ENCODE data around the gene RELCH.
A peak's percentile ranks its signal among the peaks of the same experiment; 100 is the strongest.
"Not testable (repeated sequence)": the region's sequence is repeated elsewhere in the genome, so short reads cannot be mapped to it uniquely, and the experiment has no call there.

The RELCH gene, protein sequence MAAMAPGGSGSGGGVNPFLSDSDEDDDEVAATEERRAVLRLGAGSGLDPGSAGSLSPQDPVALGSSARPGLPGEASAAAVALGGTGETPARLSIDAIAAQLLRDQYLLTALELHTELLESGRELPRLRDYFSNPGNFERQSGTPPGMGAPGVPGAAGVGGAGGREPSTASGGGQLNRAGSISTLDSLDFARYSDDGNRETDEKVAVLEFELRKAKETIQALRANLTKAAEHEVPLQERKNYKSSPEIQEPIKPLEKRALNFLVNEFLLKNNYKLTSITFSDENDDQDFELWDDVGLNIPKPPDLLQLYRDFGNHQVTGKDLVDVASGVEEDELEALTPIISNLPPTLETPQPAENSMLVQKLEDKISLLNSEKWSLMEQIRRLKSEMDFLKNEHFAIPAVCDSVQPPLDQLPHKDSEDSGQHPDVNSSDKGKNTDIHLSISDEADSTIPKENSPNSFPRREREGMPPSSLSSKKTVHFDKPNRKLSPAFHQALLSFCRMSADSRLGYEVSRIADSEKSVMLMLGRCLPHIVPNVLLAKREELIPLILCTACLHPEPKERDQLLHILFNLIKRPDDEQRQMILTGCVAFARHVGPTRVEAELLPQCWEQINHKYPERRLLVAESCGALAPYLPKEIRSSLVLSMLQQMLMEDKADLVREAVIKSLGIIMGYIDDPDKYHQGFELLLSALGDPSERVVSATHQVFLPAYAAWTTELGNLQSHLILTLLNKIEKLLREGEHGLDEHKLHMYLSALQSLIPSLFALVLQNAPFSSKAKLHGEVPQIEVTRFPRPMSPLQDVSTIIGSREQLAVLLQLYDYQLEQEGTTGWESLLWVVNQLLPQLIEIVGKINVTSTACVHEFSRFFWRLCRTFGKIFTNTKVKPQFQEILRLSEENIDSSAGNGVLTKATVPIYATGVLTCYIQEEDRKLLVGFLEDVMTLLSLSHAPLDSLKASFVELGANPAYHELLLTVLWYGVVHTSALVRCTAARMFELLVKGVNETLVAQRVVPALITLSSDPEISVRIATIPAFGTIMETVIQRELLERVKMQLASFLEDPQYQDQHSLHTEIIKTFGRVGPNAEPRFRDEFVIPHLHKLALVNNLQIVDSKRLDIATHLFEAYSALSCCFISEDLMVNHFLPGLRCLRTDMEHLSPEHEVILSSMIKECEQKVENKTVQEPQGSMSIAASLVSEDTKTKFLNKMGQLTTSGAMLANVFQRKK

DNA sequence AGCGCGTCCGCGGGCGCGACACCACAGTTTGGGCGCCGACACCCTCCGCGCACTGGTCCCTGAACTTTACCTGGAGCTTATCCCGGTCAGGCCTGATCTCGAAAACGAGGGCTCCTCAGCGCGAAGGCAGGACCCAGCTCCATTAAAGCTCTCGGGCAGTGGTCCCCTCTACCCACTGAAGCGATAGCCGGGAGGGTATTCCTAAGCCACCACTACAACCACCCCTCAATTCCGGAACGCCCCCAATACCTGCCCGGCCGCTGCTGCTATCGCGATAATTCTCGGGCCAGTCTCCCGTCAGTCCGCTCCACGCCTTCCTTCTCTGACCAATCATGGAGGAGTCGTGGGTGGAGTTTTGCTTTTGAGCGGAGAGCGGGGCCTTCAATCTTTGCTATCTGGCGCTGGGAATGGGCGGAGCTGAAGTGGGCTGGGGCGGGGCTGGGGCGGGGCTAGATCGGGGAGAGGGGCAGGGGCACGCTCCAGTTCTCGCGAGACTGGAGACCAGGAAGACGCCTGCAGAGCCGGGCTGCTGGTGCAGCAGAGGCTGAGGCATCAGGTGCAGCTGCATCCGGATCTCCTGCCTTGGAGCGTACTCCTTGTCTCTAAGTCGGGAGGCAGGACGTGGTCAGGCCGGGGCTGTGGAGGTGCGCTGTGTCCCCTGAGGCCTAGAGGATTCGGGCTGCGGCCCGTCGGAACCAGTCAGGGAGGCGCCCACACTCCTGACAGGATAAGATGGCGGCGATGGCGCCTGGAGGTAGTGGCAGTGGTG is at the start of gene RELCH, which contains the start of gene PIGN:
RELCH (plus strand) TSS at position 482 of the 769 bp plus-strand sequence; CDS start at position 733, 251 bp downstream.
PIGN (minus strand) TSS at position 283 of the 769 bp plus-strand sequence. CDS start 25,703 bp downstream, outside the sequence.
- peak; percentile 97 for DNase-seq (ENCODE audit: low spot score)

GRCh38 chr18:62138461-62139235 is 48.4 kb upstream of the RELCH start:
- no peak for DNase-seq (ENCODE audit: low spot score)

- no peak for DNase-seq (ENCODE audit: low spot score)
These were observed 46.8 kb upstream of the RELCH start for GRCh38 chr18:62140259-62140658.

- DNase-seq (ENCODE audit: low spot score), result no peak
These were observed 42.7 kb upstream of the RELCH start for GRCh38 chr18:62144338-62144737.

DNA sequence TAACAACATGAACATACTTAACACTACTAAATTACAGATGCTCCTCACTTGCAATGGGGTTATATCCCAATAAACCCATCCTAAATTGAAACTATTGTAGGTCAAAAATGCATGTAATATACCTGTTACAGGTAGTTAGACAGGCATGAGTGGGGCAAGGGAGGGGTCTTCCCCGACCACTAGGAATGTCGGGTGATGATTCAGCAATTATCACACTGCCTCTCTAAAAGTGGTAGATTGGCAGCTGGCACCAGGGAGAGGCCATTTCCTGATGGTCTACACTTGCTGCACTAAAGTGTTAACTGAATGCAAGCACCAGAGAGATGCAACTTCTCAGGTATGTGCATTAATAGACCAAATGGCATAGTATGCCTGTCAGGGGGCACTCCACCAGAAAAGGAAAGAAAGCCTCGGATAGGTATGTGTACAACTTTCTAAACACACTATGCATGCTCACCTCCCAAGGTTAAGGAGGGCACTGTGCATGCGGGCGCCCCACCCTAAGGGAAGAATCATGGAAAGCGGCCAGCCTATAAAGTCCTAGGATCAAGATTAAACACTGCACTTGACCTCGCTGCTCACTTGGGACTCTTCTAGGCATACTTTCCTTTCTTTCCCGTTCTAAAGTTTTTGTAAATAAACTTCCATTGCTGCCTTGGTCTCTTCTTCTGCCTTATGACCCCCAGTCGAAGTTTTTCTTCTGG is 35.8 kb upstream of the RELCH start:
- DNase-seq (ENCODE audit: low spot score), result no peak

DNA sequence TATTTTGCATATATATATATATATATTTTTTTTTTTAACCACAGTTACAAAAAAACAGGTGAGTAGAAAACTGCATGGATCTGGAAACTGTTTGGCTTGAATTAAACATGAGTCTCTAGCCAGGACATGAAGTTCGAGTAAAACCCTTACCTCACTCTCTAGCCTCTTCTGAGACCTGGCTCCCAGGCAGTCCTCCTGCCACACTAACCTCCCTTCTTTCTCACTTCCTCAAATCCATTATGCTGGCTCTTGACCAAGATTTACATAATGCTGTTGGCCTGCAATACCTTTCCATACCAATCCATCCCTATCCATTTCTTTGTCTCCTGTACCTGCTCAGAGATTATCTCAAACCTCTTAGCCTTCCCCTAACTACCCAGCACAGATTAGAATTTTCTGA is 34.2 kb upstream of the RELCH start:
- DNase-seq (ENCODE audit: low spot score), result no peak

- no peak for DNase-seq (ENCODE audit: low spot score)
These were observed 29.2 kb upstream of the RELCH start for GRCh38 chr18:62157843-62158242.

DNA sequence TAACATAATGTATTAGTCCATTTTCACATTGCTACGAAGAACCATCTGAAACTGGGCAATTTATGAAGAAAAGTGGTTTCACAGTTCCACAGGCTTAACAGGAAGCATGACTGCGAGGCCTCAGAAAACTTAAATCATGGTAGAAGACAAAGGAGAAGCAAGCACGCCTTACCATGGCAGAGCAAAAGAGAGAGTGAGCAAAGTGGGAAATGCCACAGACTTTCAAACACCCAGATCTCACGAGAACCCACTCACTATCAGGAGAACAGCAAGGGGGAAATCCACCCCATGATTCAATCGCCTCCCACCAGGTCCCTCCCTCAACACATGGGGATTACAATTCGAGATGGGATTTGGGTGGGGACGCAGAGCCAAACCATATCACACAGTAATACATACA is 22.7 kb upstream of the RELCH start:
- no peak for DNase-seq (ENCODE audit: low spot score)

- DNase-seq (ENCODE audit: low spot score), result no peak
These were observed 22.1 kb upstream of the RELCH start for GRCh38 chr18:62164855-62165487.

DNA sequence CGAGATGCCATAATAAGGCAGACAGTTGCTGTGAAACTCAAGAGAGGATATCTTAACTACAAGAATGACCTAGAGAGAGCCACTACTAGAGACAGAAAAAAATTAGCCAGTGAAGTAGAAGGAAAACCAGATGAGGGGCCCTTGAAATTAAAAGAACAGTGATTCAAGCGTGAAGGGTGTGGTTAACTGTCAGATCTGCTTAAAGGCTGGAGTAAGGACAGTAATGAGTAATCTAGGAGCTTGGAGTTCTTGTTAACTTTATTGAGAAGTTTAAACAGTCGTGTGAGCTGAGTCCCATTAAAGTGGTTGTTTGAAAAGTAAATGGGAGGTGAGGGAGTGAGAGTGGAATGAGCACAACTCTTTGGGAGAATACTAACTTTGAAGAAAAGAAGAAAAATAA is 21.5 kb upstream of the RELCH start:
- DNase-seq (ENCODE audit: low spot score), result no peak

DNA sequence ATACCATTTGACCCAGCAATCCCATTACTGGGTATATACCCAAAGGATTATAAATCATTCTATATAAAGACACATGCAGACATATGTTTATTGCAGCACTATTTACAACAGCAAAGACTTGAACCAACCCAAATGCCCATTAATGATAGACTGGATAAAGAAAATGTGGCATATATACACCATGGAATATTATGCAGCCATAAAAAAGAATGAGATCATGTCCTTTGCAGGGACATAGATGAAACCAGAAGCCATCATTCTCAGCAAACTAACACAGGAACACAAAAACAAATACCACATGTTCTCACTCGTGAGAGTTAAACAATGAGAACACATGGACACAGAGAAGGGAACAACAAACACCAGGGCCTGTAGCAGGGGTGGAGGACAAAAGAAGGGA is 20.5 kb upstream of the RELCH start:
- not testable (repeated sequence) for DNase-seq (ENCODE audit: low spot score)

- no peak for DNase-seq (ENCODE audit: low spot score)
These were observed 16.2 kb upstream of the RELCH start for GRCh38 chr18:62170857-62171256.

- DNase-seq (ENCODE audit: low spot score), result no peak
These were observed 14.8 kb upstream of the RELCH start for GRCh38 chr18:62172298-62172697.

DNA sequence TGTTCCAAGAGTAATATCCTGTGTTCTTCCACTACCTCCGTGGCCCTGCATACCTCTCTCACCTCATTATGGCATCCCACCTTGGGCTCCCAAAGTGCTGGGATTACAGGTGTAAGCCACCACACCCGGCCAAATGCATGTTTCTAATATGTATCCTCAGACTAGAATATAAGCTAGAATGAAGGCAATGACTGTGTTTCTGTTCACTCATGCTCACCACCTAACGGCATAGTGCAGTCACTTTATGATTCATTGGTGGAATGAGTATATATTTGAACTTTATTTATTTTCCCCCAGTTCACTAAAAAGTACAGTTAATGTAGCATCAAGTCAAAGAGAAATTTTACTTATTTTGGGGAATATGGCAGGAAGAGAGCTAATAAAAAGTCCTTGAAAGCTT is 11.5 kb upstream of the RELCH start:
- DNase-seq (ENCODE audit: low spot score), result no peak

- DNase-seq (ENCODE audit: low spot score), result no peak
These were observed 9.8 kb upstream of the RELCH start for GRCh38 chr18:62177271-62177670.

- no peak for DNase-seq (ENCODE audit: low spot score)
These were observed 7.8 kb upstream of the RELCH start for GRCh38 chr18:62179213-62179612.

DNA sequence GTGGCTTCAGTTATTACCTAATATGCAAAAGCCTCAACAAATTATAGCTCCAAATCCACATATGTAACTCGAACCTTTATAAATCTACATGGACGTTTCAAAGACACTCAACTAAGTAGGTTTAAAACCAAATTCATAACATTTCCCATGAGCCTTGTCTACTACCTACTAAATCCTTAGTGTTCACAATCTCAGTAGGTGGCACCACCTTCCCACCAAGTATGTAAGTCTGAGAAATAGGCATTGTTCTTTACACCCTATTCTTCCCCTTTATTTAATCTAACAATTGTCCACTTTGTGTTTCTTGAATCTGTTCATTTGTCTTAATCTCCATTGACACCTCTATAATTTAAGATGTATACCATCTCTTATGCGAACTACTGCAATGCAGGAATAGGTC is 4.8 kb upstream of the RELCH start:
- DNase-seq (ENCODE audit: low spot score), result no peak

DNA sequence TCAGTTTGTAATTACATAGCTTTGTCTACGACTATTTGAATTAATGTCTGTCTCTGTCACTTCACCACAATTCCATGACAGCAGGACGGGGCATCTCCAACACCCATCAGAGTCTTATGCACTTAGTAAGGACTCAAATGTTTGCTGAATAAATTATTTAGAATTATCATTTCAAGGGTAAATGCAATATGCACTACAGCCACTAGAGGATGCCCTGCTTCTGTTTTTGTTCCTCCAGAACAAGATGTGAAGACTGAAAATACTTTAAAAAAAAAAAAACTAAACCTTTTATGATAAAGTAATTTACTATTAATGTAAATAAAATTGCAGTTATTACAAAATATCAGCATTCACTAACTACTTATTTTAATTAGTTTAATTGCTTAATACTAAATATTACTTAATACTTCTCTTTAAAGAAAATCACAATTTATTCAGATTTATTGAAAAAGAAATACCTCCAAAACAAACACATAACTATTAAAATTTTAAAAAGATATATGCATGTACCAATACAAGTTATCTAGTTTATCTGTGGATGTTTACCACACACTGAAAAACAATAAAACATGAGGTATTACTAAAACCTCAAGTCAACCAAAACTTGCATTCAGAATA is 3.4 kb upstream of the RELCH start:
- peak; percentile 29 for DNase-seq (ENCODE audit: low spot score)

DNA sequence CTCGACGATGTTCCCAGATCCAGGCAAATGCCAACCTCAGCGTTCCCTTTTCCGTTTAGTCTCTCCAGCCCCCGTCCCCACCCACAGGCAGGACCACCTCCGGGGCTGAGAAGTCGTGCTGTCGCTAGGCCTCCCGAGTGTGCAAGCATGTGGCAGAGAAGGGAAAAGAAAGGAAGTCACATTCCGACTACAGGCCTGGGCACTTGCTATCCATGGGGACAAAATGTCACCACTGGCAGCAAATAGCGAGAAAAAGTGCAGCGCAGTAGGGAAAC is 619 bp upstream of the RELCH start:
- no peak for DNase-seq (ENCODE audit: low spot score)
